ENCODE data around the gene PRELID2.
A peak's percentile ranks its signal among the peaks of the same experiment; 100 is the strongest.
"Not testable (repeated sequence)": the region's sequence is repeated elsewhere in the genome, so short reads cannot be mapped to it uniquely, and the experiment has no call there.

PRELID2 gene

DNA sequence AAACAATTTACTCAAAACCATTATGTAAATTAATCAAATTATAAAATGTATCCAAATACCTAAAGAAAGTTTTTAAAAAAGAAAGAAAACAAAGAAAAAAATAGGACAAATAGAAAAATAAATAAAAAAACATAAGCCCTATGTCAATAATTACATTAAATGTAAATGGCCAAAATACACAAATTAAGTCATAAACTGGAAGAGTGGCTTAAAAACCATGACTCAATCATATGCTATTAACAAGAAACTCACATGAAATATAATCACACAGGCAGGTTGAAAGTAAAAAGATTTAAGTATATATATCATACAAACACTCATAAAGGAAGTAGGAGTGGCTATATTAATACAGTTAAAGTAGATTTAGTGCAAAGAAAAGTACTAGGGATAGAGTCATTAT is 95.3 kb downstream of the PRELID2 start:
- no peak for DNase-seq (ENCODE audit: low spot score)

DNA sequence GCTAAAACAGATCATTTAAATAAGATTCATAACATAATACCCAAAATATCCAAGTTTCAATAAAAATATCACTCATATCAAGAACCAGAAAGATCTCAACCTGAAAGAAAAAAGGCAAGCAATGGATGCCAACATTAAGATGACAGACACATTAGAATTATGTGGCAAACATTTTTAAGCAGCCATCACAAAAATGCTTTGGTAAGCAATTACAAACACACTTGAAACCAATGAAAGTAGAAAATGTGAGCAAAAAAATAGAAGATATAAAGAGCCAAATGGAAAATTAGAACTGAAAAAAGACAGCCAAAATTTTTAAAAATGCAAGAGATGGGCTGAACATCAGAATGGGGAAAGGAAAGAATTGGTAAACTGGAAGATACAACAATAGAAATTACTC is 96.9 kb downstream of the PRELID2 start:
- no peak for DNase-seq (ENCODE audit: low spot score)

DNA sequence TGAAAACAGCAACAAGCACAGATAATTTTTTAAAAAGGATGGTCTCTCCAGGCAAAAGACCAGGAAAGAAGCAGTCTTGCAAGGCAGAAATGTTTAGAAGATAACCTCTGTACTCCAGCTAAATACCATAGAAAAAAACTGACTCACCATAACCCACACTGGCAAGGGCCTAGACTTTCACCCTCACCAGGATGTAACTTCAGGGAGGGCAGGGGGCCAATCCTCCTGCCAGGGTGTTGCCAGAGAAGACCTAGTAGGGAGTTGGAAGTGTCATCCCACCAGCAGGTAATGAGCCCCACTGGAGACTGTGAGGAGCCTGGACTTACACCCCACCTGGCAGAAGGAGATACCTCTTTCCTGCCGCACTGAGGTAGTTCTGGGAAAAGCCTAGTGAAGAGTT is 97.6 kb downstream of the PRELID2 start:
- DNase-seq (ENCODE audit: low spot score), result no peak

DNA sequence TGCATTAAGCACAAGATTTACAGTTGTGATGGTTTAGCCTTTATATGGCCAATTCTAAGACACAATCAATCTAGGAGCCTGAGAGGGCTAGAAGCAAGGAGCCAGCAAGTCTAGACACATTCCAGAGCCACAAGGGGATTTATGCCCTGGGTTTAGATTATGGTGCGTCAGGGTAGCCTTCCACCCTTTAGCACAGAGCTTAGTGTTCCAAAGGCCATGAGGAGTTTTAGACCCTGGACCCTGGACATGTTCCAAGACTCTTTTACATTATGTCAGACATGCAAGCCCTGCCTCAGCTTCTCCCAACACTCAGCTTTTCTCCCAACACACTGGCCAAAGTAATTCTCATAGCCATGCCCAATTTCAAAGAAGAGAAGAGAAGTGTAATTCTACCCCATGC is 105.2 kb downstream of the PRELID2 start:
- not testable (repeated sequence) for DNase-seq (ENCODE audit: low spot score)

DNA sequence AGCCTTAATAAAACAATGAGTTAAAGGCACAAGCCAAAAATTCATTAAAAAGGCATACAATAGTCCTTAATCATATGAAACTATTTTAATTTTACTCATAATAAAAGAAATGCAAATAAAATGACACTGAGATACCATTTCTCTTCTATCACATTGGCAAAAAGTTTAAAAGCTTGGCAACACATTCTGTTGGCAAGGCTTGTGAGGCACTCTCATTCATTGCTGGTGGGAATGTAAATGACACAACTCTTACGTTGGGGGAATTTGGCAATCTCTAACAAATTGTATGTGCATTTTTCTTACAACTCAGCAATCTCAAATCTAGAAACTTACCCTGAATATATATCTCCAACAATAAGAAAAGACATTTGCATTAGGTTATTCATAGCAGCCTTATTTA is 111.6 kb downstream of the PRELID2 start:
- DNase-seq (ENCODE audit: low spot score), result no peak

DNA sequence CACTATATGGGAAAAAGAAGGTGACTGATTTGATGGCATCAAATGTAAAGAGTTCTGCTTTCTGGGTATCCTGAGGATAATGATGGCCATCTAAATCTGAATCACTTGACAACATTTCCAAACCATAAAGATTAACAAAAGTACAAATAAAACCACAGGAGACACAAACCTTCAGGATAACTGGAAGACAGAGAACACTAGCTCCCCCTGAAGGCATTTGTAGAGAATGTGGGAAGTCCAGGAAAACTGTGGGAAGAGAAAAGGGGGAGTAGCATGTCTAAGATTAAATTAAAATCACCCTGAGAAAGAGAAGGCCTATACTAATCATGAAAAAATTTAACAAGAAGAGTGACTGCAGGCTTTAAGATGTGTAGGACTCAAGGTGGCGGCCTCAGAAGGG is 116.2 kb downstream of the PRELID2 start:
- DNase-seq (ENCODE audit: low spot score), result peak; percentile 31

DNA sequence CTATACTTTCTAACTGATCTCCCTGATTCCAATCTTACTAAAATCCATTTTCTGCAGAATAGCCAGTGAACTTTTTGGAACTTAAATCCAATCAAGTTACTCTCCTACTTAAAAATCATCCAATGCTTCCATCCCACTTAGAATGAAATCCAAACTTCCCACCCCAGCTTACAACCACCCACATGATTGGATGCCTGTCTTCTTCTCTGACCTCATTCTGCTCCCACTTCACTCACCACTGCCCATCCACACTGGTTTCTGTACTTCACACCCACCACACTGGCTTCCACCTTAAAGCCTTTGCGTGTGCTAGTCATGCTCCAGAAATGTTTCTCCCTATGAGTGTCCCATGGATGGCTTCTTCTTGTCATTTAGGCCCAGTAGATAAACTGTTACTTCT is 119.7 kb downstream of the PRELID2 start:
- no peak for DNase-seq (ENCODE audit: low spot score)

DNA sequence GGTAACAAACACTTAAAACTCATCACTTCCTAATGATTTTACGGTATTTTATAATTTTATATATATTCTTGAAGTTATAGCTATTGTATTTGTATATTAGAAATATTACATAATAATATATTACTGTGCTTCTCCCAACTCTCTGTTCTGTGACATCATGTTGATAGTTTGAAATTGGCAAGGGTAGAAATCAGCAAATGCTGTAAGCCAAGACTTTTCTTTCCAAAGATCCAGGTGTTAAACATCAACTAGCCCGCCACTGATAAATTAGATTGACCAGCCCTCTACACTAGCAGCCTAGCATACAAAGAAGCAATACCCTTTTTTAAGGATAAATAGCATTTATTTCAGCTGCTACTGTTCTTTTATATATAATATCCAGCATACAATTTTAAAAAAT is 122.9 kb downstream of the PRELID2 start:
- no peak for DNase-seq (ENCODE audit: low spot score)

DNA sequence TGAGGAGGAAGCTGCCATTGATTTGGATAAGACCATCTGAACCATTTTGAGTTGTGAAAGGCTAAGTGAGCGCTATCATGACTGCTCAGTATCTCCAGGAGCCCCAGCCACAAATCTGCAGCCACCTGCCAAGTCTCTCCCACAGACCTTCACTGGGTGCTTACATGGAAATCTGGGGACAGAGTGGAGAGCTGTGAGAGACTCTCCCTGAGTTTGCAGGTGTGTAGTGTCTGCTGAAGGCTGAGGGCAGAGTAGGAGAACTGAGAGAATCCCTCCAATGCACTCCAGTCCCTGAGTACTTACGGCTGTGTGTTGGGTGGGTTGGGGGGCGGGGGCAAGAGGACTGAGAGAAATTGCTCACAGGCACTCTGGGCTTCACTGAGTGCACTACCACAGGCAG is 123.7 kb downstream of the PRELID2 start:
- no peak for DNase-seq (ENCODE audit: low spot score)
